Measurements from ENCODE around the gene ZBTB5. TPM values are rescaled to one million over a fixed set of nuclear protein-coding genes. Genes with fewer than 3 reads are reported as not detected.

The ZBTB5 gene
- total and polyA plus RNA-seq, 2 donors from 2014 or later, result 6.1 to 14.1 TPM

DNA sequence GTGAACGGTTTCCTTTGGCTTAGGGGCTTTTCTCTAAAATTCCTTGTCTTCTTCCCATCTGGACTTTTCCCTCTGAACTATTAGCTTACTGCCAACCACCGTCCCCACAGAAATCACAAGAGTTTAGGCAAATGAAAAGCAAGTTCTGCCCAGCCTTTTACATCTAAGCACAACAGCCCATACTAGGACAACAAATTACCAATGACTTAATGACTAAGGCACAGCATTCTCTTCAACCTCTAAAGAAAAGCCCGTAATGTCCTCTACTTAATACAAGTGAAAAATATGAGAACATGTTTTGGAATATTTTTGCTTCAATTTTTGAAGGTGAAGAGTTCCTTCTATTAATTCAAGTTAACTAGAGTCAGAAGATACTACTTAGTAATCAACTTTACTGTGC, 1.2 kb downstream of the ZBTB5 start:
- no peaks in the 10 kb centered on the region for H3K36me3 ChIP-seq (ENCODE audit: control insufficient read depth in 2 of 3, insufficient read depth in 3 of 3, low read length in 3 of 3)
- peak overlapping the region in 2 of 3 donors; percentile 92 to 94 for H3K9ac ChIP-seq (ENCODE audit: low read length in 3 of 3)
- H3K9me3 ChIP-seq (ENCODE audit: control insufficient read depth in 2 of 3, insufficient read depth in 1 of 3, low read length in 3 of 3), result no peaks in the 10 kb centered on the region
- H3K27me3 ChIP-seq (ENCODE audit: control insufficient read depth, insufficient read depth, low read length), result no peaks in the 10 kb centered on the region
- DNase-seq, result peak in 1 of 5 donors; percentile 13
- intact Hi-C loops (cut with DNase I), result no loop called here
- peaks cover 5 to 13% (median 11%) of the 10 kb centered on the region in 3 donors for H3K4me1 ChIP-seq (ENCODE audit: control insufficient read depth in 2 of 3, insufficient read depth in 2 of 3, low read depth in 1 of 3, low read length in 3 of 3)
- no peak for FAIRE-seq
- H3K4me3 ChIP-seq (ENCODE audit: low read length in 3 of 3), result peak overlapping the region; percentile 76 to 94 (median 83)
- H3K27ac ChIP-seq (ENCODE audit: low read depth in 2 of 2, low read length in 2 of 2), result peak overlapping the region; percentile 97 to 99
- TF ChIP-seq, protein P1, sequence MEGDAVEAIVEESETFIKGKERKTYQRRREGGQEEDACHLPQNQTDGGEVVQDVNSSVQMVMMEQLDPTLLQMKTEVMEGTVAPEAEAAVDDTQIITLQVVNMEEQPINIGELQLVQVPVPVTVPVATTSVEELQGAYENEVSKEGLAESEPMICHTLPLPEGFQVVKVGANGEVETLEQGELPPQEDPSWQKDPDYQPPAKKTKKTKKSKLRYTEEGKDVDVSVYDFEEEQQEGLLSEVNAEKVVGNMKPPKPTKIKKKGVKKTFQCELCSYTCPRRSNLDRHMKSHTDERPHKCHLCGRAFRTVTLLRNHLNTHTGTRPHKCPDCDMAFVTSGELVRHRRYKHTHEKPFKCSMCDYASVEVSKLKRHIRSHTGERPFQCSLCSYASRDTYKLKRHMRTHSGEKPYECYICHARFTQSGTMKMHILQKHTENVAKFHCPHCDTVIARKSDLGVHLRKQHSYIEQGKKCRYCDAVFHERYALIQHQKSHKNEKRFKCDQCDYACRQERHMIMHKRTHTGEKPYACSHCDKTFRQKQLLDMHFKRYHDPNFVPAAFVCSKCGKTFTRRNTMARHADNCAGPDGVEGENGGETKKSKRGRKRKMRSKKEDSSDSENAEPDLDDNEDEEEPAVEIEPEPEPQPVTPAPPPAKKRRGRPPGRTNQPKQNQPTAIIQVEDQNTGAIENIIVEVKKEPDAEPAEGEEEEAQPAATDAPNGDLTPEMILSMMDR (IDR thresholded peaks at IDR 0.05; ENCODE audit: borderline replicate concordance, extremely low read depth, insufficient read depth), result no peak

DNA sequence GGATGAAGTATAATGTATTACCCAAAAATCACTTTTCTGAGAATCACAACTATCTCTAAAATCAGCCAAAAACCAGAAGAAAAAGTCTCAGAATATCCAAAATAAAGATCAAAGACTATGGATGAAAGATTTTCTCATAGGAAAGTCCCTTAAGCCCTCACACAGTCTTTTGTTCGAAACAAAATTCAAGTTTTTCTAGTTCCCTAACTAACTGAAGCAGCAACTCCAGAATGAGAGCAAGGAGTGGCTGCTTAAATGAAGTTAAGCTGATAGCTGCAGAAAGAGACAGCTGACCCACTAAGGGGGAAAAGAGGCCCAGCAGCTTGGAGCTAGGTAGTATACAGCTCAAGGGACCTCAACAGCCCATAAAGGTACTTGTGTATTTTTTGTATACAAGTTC, 8.4 kb downstream of the ZBTB5 start:
- H3K9ac ChIP-seq (ENCODE audit: low read length in 3 of 3), result no peak overlapping the region
- TF ChIP-seq, protein P1 (IDR thresholded peaks at IDR 0.05; ENCODE audit: borderline replicate concordance, extremely low read depth, insufficient read depth), result no peak
- peaks cover 0 to 16% (median 14%) of the 10 kb centered on the region in 3 donors for H3K4me1 ChIP-seq (ENCODE audit: control insufficient read depth in 2 of 3, insufficient read depth in 2 of 3, low read depth in 1 of 3, low read length in 3 of 3)
- FAIRE-seq (no peak), DNase-seq (no peak)
- intact Hi-C loops (cut with DNase I), result no loop called here
- H3K4me3 ChIP-seq (ENCODE audit: low read length in 3 of 3), result no peak overlapping the region
- no peak overlapping the region for H3K27ac ChIP-seq (ENCODE audit: low read depth in 2 of 2, low read length in 2 of 2)
- no peaks in the 10 kb centered on the region for H3K36me3 ChIP-seq (ENCODE audit: control insufficient read depth in 2 of 3, insufficient read depth in 3 of 3, low read length in 3 of 3)
- no peaks in the 10 kb centered on the region for H3K27me3 ChIP-seq (ENCODE audit: control insufficient read depth, insufficient read depth, low read length)
- peaks cover 0 to 5% (median 0%) of the 10 kb centered on the region in 3 donors for H3K9me3 ChIP-seq (ENCODE audit: control insufficient read depth in 2 of 3, insufficient read depth in 1 of 3, low read length in 3 of 3)

DNA sequence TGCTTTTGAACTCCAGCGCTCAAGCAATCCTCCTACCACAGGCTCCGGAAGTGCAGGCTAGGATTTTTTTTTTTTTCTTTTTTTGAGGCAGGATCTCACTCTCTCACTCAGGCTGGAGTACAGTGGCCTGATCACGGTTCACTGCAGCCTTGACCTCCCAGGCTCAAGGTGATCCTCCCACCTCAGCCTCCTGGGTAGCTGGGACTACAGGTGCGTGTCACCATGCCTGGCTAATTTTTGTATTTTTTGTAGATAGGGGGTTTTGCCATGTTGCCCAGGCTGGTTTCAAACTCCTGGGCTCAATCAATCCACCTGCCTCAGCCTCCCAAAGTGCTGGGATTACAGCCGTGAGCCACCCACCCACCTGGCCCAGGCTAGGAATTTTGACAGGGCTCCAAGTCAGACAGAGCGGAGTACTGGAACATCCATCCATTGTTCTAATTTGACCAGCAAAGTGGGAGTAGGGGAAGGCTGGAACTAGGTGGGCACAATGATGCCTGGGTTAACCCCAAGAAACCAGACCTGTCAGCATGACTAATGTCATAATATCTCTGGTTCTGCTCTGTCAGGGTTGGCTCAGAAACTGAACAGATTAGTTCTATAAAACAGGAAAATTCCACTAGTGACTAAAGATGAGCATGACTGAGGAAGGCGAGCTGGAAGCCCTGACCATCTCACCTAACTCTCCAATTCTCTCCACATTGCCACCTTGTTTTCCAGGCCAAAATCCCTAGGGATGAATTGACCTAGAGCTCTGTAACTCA, 9.2 kb downstream of the ZBTB5 start:
- intact Hi-C loops (cut with DNase I), result no loop called here
- no peak for FAIRE-seq

More for the DNA sequence above, 9.2 kb downstream of the ZBTB5 start:
- Histone ChIP-seq H3K27ac (ENCODE audit: low read depth in 2 of 2, low read length in 2 of 2) (no peak overlapping the region), H3K9me3 (ENCODE audit: control insufficient read depth in 2 of 3, insufficient read depth in 1 of 3, low read length in 3 of 3) (peaks cover 0 to 5% (median 0%) of the 10 kb centered on the region in 3 donors), H3K36me3 (ENCODE audit: control insufficient read depth in 2 of 3, insufficient read depth in 3 of 3, low read length in 3 of 3) (no peaks in the 10 kb centered on the region), H3K9ac (ENCODE audit: low read length in 3 of 3) (no peak overlapping the region), H3K4me3 (ENCODE audit: low read length in 3 of 3) (no peak overlapping the region), H3K4me1 (ENCODE audit: control insufficient read depth in 2 of 3, insufficient read depth in 2 of 3, low read depth in 1 of 3, low read length in 3 of 3) (peaks cover 0 to 19% (median 14%) of the 10 kb centered on the region in 3 donors), H3K27me3 (ENCODE audit: control insufficient read depth, insufficient read depth, low read length) (no peaks in the 10 kb centered on the region)
- TF ChIP-seq, protein P1 (IDR thresholded peaks at IDR 0.05; ENCODE audit: borderline replicate concordance, extremely low read depth, insufficient read depth), result no peak
- no peak for DNase-seq

Measured in kidney (tissue), 14 donors.